ENCODE measurements around the gene RBM11. TPM values are rescaled to one million over a fixed set of nuclear protein-coding genes. Genes with fewer than 3 reads are reported as not detected.

Gene RBM11
- total RNA-seq, 1 donor from 2014 or later, result 4.6 TPM

GRCh38 chr21:14229399-14229798 is 13.4 kb downstream of the RBM11 start:
- Histone ChIP-seq H3K4me3 (ENCODE audit: low read depth, low read length) (no peak overlapping the region), H3K36me3 (ENCODE audit: control insufficient read depth, insufficient read depth, low read length) (no peaks in the 10 kb centered on the region), H3K27me3 (ENCODE audit: control insufficient read depth, insufficient read depth, low read length) (no peaks in the 10 kb centered on the region)
- no peak for TF ChIP-seq CTCF (IDR thresholded peaks at IDR 0.05; ENCODE audit: insufficient read depth, low read length, poor library complexity, severe bottlenecking)
- no peak for DNase-seq (ENCODE audit: low read depth)

GRCh38 chr21:14235101-14235500 is 19.1 kb downstream of the RBM11 start:
- TF ChIP-seq CTCF (IDR thresholded peaks at IDR 0.05; ENCODE audit: insufficient read depth, low read length, poor library complexity, severe bottlenecking), result no peak
- no peak overlapping the region for H3K4me3 ChIP-seq (ENCODE audit: low read depth, low read length)
- DNase-seq (ENCODE audit: low read depth), result no peak

GRCh38 chr21:14236180-14236579 is 20.2 kb downstream of the RBM11 start:
- no peaks in the 10 kb centered on the region for H3K27me3 ChIP-seq (ENCODE audit: control insufficient read depth, insufficient read depth, low read length)
- no peak overlapping the region for H3K4me3 ChIP-seq (ENCODE audit: low read depth, low read length)
- no peak for TF ChIP-seq CTCF (IDR thresholded peaks at IDR 0.05; ENCODE audit: insufficient read depth, low read length, poor library complexity, severe bottlenecking)
- DNase-seq (ENCODE audit: low read depth), result no peak
- H3K36me3 ChIP-seq (ENCODE audit: control insufficient read depth, insufficient read depth, low read length), result no peaks in the 10 kb centered on the region

More at GRCh38 chr21:14235101-14235500, 19.1 kb downstream of the RBM11 start:
- H3K27me3 ChIP-seq (ENCODE audit: control insufficient read depth, insufficient read depth, low read length), result no peaks in the 10 kb centered on the region
- no peaks in the 10 kb centered on the region for H3K36me3 ChIP-seq (ENCODE audit: control insufficient read depth, insufficient read depth, low read length)

GRCh38 chr21:14239281-14239680 is 23.3 kb downstream of the RBM11 start:
- DNase-seq (ENCODE audit: low read depth), result no peak
- no peaks in the 10 kb centered on the region for H3K36me3 ChIP-seq (ENCODE audit: control insufficient read depth, insufficient read depth, low read length)
- TF ChIP-seq CTCF (IDR thresholded peaks at IDR 0.05; ENCODE audit: insufficient read depth, low read length, poor library complexity, severe bottlenecking), result no peak
- no peak overlapping the region for H3K4me3 ChIP-seq (ENCODE audit: low read depth, low read length)
- no peaks in the 10 kb centered on the region for H3K27me3 ChIP-seq (ENCODE audit: control insufficient read depth, insufficient read depth, low read length)

- DNase-seq (ENCODE audit: low read depth), result no peak
- H3K27me3 ChIP-seq (ENCODE audit: control insufficient read depth, insufficient read depth, low read length), result no peaks in the 10 kb centered on the region
- no peak for TF ChIP-seq CTCF (IDR thresholded peaks at IDR 0.05; ENCODE audit: insufficient read depth, low read length, poor library complexity, severe bottlenecking)
- no peak overlapping the region for H3K4me3 ChIP-seq (ENCODE audit: low read depth, low read length)
- H3K36me3 ChIP-seq (ENCODE audit: control insufficient read depth, insufficient read depth, low read length), result no peaks in the 10 kb centered on the region
Observed at GRCh38 chr21:14241297-14241696, 25.3 kb downstream of the RBM11 start.

- Histone ChIP-seq H3K36me3 (ENCODE audit: control insufficient read depth, insufficient read depth, low read length) (no peaks in the 10 kb centered on the region), H3K4me3 (ENCODE audit: low read depth, low read length) (no peak overlapping the region), H3K27me3 (ENCODE audit: control insufficient read depth, insufficient read depth, low read length) (no peaks in the 10 kb centered on the region)
- TF ChIP-seq CTCF (IDR thresholded peaks at IDR 0.05; ENCODE audit: insufficient read depth, low read length, poor library complexity, severe bottlenecking), result no peak
- DNase-seq (ENCODE audit: low read depth), result no peak
Observed at GRCh38 chr21:14243461-14243860, 27.5 kb downstream of the RBM11 start.

All from kidney epithelial cell (primary cell).